ENCODE data around the gene DAB1. TPM values are rescaled to one million over a fixed set of nuclear protein-coding genes. Genes with fewer than 3 reads are reported as not detected.

DAB1 gene
- total and polyA plus RNA-seq, 2 of the 8 experiments (the other 6 are each of a cell fraction or from before 2014, with no cell fraction given): 4.4 to 11.8 TPM

DNA sequence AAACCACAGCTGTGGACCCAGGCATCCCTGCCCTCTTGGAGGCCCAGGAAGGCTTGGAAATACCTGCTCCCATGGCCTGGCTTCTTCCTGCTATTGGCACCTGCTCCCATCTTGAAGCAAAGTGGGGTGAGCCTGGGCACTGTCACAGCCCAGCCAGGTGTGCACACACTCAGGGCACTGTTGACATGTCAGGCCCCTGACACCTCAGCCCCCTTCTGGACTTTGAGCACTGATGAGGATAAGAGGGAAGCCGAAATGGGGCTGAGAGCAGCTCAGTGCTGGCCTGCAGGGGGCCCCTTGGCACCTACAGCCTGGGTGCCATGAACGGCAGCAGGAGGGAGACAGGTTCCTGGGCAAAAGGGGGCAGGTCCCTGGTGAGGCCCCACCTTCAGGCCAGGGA, 55.9 kb downstream of the DAB1 start:
- no peak overlapping the region for H3K9ac ChIP-seq (replicated peaks in 1 of 4; ENCODE audit: extremely low read depth in 1 of 4, low read depth in 3 of 4, low read length in 3 of 4)
- no peaks in the 10 kb centered on the region for H3K27me3 ChIP-seq (replicated peaks in 1 of 4; ENCODE audit: control insufficient read depth in 3 of 4, extremely low read depth in 1 of 4, insufficient read depth in 3 of 4, low read length in 3 of 4)
- no peak overlapping the region for H2BK15ac ChIP-seq (ENCODE audit: low read length)
- H4K8ac ChIP-seq (ENCODE audit: extremely low read depth, insufficient read depth, low read length): no peak overlapping the region
- H3K4me3 ChIP-seq (ENCODE audit: extremely low read depth in 1 of 4, insufficient read depth in 2 of 4, low read depth in 3 of 4, low read length in 4 of 4): no peak overlapping the region
- H2AK5ac ChIP-seq (ENCODE audit: low read depth, low read length): no peak overlapping the region
- H3K18ac ChIP-seq (ENCODE audit: extremely low read depth, low read length): no peak overlapping the region
- H3K36me3 ChIP-seq (ENCODE audit: control insufficient read depth in 2 of 4, insufficient read depth in 4 of 4, low read length in 3 of 4): no peaks in the 10 kb centered on the region
- H2BK20ac ChIP-seq (ENCODE audit: low read length): no peak overlapping the region
- FAIRE-seq (no peak), DNase-seq (ENCODE audit: low read depth in 1 of 2, low spot score in 2 of 2) (no peak)
- no peak overlapping the region for H3K56ac ChIP-seq (replicated peaks; ENCODE audit: insufficient read length, low read depth, low read length)
- no peaks in the 10 kb centered on the region for H4K20me1 ChIP-seq (replicated peaks in 1 of 2; ENCODE audit: control insufficient read depth in 1 of 2, insufficient read depth in 2 of 2, low read length in 2 of 2)
- H4K91ac ChIP-seq (replicated peaks; ENCODE audit: insufficient read length, low read length): no peak overlapping the region
- H3K9me3 ChIP-seq (ENCODE audit: insufficient read depth in 2 of 2, low read depth in 1 of 2, low read length in 1 of 2): no peaks in the 10 kb centered on the region
- no peak overlapping the region for H2BK5ac ChIP-seq (ENCODE audit: low read depth, low read length)
- 33% methylated on average over 2 of the region's 2 CpGs; no CpG with 5 or more reads in 1 of the 2 experiments for WGBS, 2 experiments (ENCODE audit: extremely low coverage in 1 of 2, insufficient coverage in 1 of 2, insufficient read length in 1 of 2, insufficient replicate concordance in 2 of 2, low coverage in 1 of 2, low lambda C conversion rate in 2 of 2, missing lambda C conversion rate in 1 of 2)
- H4K5ac ChIP-seq (ENCODE audit: insufficient read length, low read depth, low read length): no peak overlapping the region
- H3K27ac ChIP-seq (ENCODE audit: low read depth, low read length): no peak overlapping the region
- no peak overlapping the region for H2BK12ac ChIP-seq (ENCODE audit: low read depth, low read length)
- H3K79me1 ChIP-seq (ENCODE audit: low read depth, low read length): no peaks in the 10 kb centered on the region
- no peak overlapping the region for H3K4me2 ChIP-seq (ENCODE audit: insufficient read depth in 1 of 2, low read depth in 2 of 2, low read length in 2 of 2)
- peaks cover 0 to 6% (median 3%) of the 10 kb centered on the region in 4 experiments; a peak in 4 of 7 replicates for H3K4me1 ChIP-seq (replicated peaks in 1 of 4; ENCODE audit: control insufficient read depth in 3 of 4, insufficient read depth in 4 of 4, low read length in 3 of 4)
- H3K14ac ChIP-seq (ENCODE audit: insufficient read length): no peak overlapping the region
- no peaks in the 10 kb centered on the region for H3K79me2 ChIP-seq (ENCODE audit: control insufficient read depth in 1 of 2, insufficient read depth in 2 of 2, low read length in 2 of 2)
- H3K23ac ChIP-seq (ENCODE audit: insufficient read length): no peak overlapping the region
- no peak overlapping the region for H3K4ac ChIP-seq (replicated peaks; ENCODE audit: insufficient read length, low read depth, low read length)
- no peak overlapping the region for H2BK120ac ChIP-seq (replicated peaks; ENCODE audit: low read depth, low read length)
- POLR2A ChIA-PET (ENCODE audit: partially characterized antibody): no interaction called here
- H2AFZ ChIP-seq (ENCODE audit: low read length): no peak overlapping the region
- CTCF ChIA-PET (ENCODE audit: partially characterized antibody): interaction anchor here (0.7 to 1.0 kb wide), 3 partner anchors 56 to 536 kb away, joined by 3 read pairs; partner anchors contain the start of gene DAB1
- no peaks in the 10 kb centered on the region for H3K23me2 ChIP-seq (ENCODE audit: low read depth, low read length)
- TF ChIP-seq CBX8 (IDR thresholded peaks at IDR 0.05; ENCODE audit: borderline replicate concordance, low read depth, low read length) (no peak), SUZ12 (IDR thresholded peaks at IDR 0.05; ENCODE audit: low read length) (no peak), KDM1A (IDR thresholded peaks at IDR 0.05; ENCODE audit: borderline replicate concordance, low read length) (no peak), SAP30 (IDR thresholded peaks at IDR 0.05; ENCODE audit: insufficient read depth, insufficient replicate concordance, low read length) (no peak), RNF2 (IDR thresholded peaks at IDR 0.05; ENCODE audit: borderline replicate concordance, low read depth, low read length, missing control alignments, poor library complexity, severe bottlenecking) (no peak), SP4 (IDR thresholded peaks at IDR 0.05; ENCODE audit: low read length) (no peak), TAF1 (IDR thresholded peaks at IDR 0.05; ENCODE audit: low read depth, low read length) (no peak), SIRT6 (IDR thresholded peaks at IDR 0.05; ENCODE audit: low read length) (no peak), JUND (IDR thresholded peaks at IDR 0.05; ENCODE audit: low read length) (no peak), GTF2F1 (IDR thresholded peaks at IDR 0.05; ENCODE audit: borderline replicate concordance, low read depth, low read length) (no peak), NRF1 (IDR thresholded peaks at IDR 0.05; ENCODE audit: low read depth, low read length) (no peak), BRCA1 (IDR thresholded peaks at IDR 0.05; ENCODE audit: low read depth, low read length) (no peak), SIX5 (IDR thresholded peaks at IDR 0.05; ENCODE audit: low read depth, low read length) (no peak)
- TF ChIP-seq, protein P1, sequence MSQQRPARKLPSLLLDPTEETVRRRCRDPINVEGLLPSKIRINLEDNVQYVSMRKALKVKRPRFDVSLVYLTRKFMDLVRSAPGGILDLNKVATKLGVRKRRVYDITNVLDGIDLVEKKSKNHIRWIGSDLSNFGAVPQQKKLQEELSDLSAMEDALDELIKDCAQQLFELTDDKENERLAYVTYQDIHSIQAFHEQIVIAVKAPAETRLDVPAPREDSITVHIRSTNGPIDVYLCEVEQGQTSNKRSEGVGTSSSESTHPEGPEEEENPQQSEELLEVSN (IDR thresholded peaks at IDR 0.05): no peak

Data from H1 (cell line).